Prostate gland (tissue), 2 donors: ENCODE results near the gene SASH1. TPM values are rescaled to one million over a fixed set of nuclear protein-coding genes. Genes with fewer than 3 reads are reported as not detected.

ENCODE experiments used
- DNase-seq: peaks from one replicate; pipeline ENCODE4 v3.0.0-alpha.2; 2019; ENCODE audit warnings: low spot score
- H3K27ac ChIP-seq, 2 donors: fragments of 200-600 bp; sonication (generic); 2 replicates each; pipeline ENCODE4 v1.5.1; 2017 to 2019
- H3K27me3 ChIP-seq: fragments of 200-600 bp; sonication (generic); replicated peaks from 2 replicates; pipeline ENCODE4 v1.5.1; 2019; ENCODE audit not compliant: insufficient read depth
- H3K36me3 ChIP-seq, 2 donors: fragments of 200-600 bp; sonication (generic); 1 replicate in 1 of 2; 2 replicates in 1 of 2; pipeline versions ENCODE4 v1.5.1 to v1.8.1; 2017 to 2019
- H3K4me1 ChIP-seq: fragments of 200-600 bp; sonication (generic); replicated peaks from 2 replicates; pipeline ENCODE4 v1.5.1; 2019
- H3K4me3 ChIP-seq, 2 donors: fragments of 200-600 bp; sonication (generic); 2 replicates each; pipeline ENCODE4 v1.5.1; 2017 to 2019
- H3K9me3 ChIP-seq: fragments of 200-600 bp; sonication (generic); 2 replicates; pipeline ENCODE4 v1.5.1; 2017
- CTCF ChIP-seq, 4 experiments: fragments of 200-600 bp in 2 of 4; fragments of 450-650 bp in 2 of 4; sonication (generic) in 2 of 4; IDR thresholded peaks; 1 replicate in 3 of 4; 2 replicates in 1 of 4; pipeline ENCODE4 v1.5.1; 2016 to 2019; ENCODE audit warnings: antibody characterized with exemption in 4 of 4, mild to moderate bottlenecking in 2 of 4, moderate library complexity in 2 of 4
- POLR2A ChIP-seq: fragments of 450-650 bp; IDR thresholded peaks from one replicate; pipeline ENCODE4 v1.6.1; 2016; ENCODE audit warnings: antibody characterized with exemption, mild to moderate bottlenecking
- POLR2AphosphoS5 ChIP-seq: sonication (generic); formaldehyde crosslinking; IDR thresholded peaks from one replicate; pipeline ENCODE4 v1.6.1; 2017; ENCODE audit warnings: antibody characterized with exemption
- WGBS: methylation state at CpG from one replicate; pipeline ENCODE4 v1.1.5; 2018; 5-methylcytosine and 5-hydroxymethylcytosine counted together
- intact Hi-C: fragments of 100-400 bp; cut with DNase I; formaldehyde crosslinking; loops from one replicate; pipeline ENCODE4 v1.14.2; 2022
- total RNA-seq, 2 donors: library from RNA; depleted of rRNA; stranded (reverse); fragments of >200 nt; gene quantifications; one replicate each; pipeline ENCODE4 v1.1.0, GENCODE V29; 2016

SASH1 gene
- total RNA-seq, 2 donors from 2014 or later: 34.3 to 48.6 TPM

- Histone ChIP-seq H3K27ac (no peak overlapping the region), H3K27me3 (no peaks in the 10 kb centered on the region), H3K4me1 (no peaks in the 10 kb centered on the region), H3K36me3 (no peaks in the 10 kb centered on the region), H3K9me3 (no peaks in the 10 kb centered on the region), H3K4me3 (no peak overlapping the region)
- 92% methylated on average over 9 of the region's 9 CpGs for WGBS
- no peak for DNase-seq
- intact Hi-C loops: no loop called here
- no peak for TF ChIP-seq CTCF (IDR thresholded peaks at IDR 0.05)
- no peak for TF ChIP-seq POLR2A
- TF ChIP-seq POLR2AphosphoS5: no peak
Measured at GRCh38 chr6:148382861-148383260, 40.2 kb downstream of the SASH1 start.

DNA sequence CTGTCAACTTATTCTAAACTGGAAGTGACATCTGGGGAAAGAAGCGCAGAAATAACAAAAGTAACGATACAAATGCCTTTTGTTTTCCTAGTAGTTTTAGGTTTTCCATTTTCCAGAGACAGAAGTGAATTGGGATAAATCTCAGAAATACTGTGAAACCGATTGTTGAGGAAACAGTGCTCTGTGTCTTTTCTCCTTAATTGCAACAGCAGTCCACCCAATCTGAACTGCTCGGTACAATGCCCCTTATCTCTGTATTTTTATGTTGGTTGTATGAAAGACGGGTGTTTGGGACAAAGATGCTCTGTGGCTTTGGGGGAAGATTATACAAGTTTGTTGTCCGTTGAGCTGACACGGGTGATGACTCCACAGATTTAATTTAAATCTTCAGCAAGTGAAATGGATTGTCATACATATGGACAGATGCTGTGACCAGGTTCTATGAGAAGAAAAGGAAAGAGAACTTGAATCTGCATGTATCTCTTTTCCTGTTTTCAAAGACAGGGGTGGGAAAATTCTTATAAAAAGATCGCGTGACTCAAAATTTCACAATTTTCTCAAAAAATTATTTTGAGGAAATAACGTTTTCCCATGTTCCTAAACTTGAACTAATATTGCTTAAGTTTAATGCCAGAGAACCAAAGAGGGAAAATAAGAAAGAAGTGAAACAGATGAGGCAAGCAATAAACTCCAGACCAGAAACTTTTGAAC, 41.2 kb downstream of the SASH1 start:
- intact Hi-C loops: no loop called here
- no peaks in the 10 kb centered on the region for H3K9me3 ChIP-seq
- no peak overlapping the region for H3K4me3 ChIP-seq
- DNase-seq: no peak
- TF ChIP-seq POLR2AphosphoS5: no peak
- TF ChIP-seq CTCF (IDR thresholded peaks at IDR 0.05): no peak
- TF ChIP-seq POLR2A: no peak
- WGBS: 86% methylated on average over 10 of the region's 10 CpGs
- no peaks in the 10 kb centered on the region for H3K4me1 ChIP-seq
- no peaks in the 10 kb centered on the region for H3K36me3 ChIP-seq
- no peak overlapping the region for H3K27ac ChIP-seq
- no peaks in the 10 kb centered on the region for H3K27me3 ChIP-seq

- Histone ChIP-seq H3K27me3 (no peaks in the 10 kb centered on the region), H3K27ac (no peak overlapping the region), H3K4me3 (no peak overlapping the region), H3K9me3 (no peaks in the 10 kb centered on the region), H3K36me3 (no peaks in the 10 kb centered on the region), H3K4me1 (no peaks in the 10 kb centered on the region)
- 79% methylated on average over 2 of the region's 2 CpGs for WGBS
- no peak for DNase-seq
- TF ChIP-seq POLR2A (no peak), POLR2AphosphoS5 (no peak), CTCF (IDR thresholded peaks at IDR 0.05) (no peak)
- intact Hi-C loops: no loop called here
Measured at GRCh38 chr6:148385379-148385778, 42.7 kb downstream of the SASH1 start.

DNA sequence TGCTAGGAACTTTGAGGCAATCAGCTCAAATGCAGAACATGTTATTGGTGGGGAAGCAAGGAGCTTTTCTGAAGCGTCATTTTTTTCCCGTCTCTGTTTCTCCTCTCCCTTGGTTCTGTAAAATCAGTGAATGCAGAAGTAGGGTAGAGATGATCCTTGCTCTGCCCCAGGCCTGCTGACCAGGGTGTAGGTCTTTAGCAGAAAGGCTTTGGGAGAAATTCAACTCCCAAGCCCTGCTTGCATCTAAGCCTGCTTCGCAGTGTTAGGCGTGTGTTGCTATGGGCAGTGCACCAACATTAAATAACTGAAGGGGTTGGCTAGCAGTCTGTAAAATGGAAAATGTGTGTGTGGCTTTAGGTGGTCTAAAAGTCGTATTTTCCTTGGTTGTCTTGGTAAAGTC, 45.9 kb downstream of the SASH1 start:
- Histone ChIP-seq H3K27ac (no peak overlapping the region), H3K9me3 (no peaks in the 10 kb centered on the region), H3K4me1 (no peaks in the 10 kb centered on the region), H3K36me3 (no peaks in the 10 kb centered on the region), H3K27me3 (no peaks in the 10 kb centered on the region), H3K4me3 (no peak overlapping the region)
- 86% methylated on average over 5 of the region's 5 CpGs for WGBS
- DNase-seq: no peak
- intact Hi-C loops: no loop called here
- no peak for TF ChIP-seq CTCF (IDR thresholded peaks at IDR 0.05)
- TF ChIP-seq POLR2AphosphoS5: no peak
- TF ChIP-seq POLR2A: no peak

DNA sequence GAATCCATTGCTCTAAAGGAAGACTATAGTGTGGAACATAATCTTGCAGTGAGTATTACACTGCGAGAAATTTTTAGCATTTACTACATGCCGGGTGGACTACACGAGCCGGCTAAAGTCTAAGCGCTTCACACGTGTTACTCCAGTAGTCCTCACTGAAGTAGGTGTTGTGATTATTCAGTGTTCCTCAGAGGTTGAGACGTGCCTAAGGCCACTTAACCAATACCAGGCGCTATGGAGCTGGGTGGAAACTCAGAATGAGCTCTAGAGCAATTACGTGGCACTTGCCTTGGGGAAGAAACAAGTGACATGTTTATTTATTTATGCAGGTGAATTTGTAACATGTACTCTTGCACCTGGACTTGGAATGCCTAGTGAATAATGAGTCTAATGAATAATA, 46.4 kb downstream of the SASH1 start:
- TF ChIP-seq POLR2A: no peak
- TF ChIP-seq CTCF (IDR thresholded peaks at IDR 0.05): no peak
- TF ChIP-seq POLR2AphosphoS5: no peak
- no peak for DNase-seq
- no peaks in the 10 kb centered on the region for H3K4me1 ChIP-seq
- H3K27me3 ChIP-seq: no peaks in the 10 kb centered on the region
- H3K27ac ChIP-seq: no peak overlapping the region
- no peaks in the 10 kb centered on the region for H3K9me3 ChIP-seq
- intact Hi-C loops: no loop called here
- no peak overlapping the region for H3K4me3 ChIP-seq
- no peaks in the 10 kb centered on the region for H3K36me3 ChIP-seq
- 87% methylated on average over 9 of the region's 9 CpGs for WGBS
